H9 (cell line): ENCODE data around the gene HOXD12. TPM values are rescaled to one million over a fixed set of nuclear protein-coding genes. Genes with fewer than 3 reads are reported as not detected.

Experiments used
- DNase-seq: peaks from one replicate; pipeline ENCODE4 v3.0.0-alpha.2; 2017
- H2AFZ ChIP-seq: one replicate; pipeline ENCODE4 v1.6.1; 2013; ENCODE audit warnings: mild to moderate bottlenecking, low read length, control low read depth, moderate library complexity
- H2AK5ac ChIP-seq: 2 replicates; pipeline ENCODE4 v1.6.1; 2013; ENCODE audit warnings: low read length, control low read depth, mixed read lengths; ENCODE audit not compliant: insufficient read length
- H2BK120ac ChIP-seq: one replicate; pipeline ENCODE4 v1.6.1; 2013; ENCODE audit warnings: low read depth, mild to moderate bottlenecking, low read length, control low read depth, inconsistent platforms; ENCODE audit not compliant: poor library complexity, severe bottlenecking
- H2BK12ac ChIP-seq: 2 replicates; pipeline ENCODE4 v1.6.1; 2013; ENCODE audit warnings: low read length, control low read depth, mixed read lengths, low read depth; ENCODE audit not compliant: insufficient read length
- H2BK15ac ChIP-seq: 2 replicates; pipeline ENCODE4 v1.6.1; 2013; ENCODE audit warnings: low read depth, low read length, control low read depth
- H2BK20ac ChIP-seq: one replicate; pipeline ENCODE4 v1.6.1; 2013; ENCODE audit warnings: low read depth, mild to moderate bottlenecking, low read length, control low read depth, inconsistent platforms; ENCODE audit not compliant: poor library complexity, severe bottlenecking
- H2BK5ac ChIP-seq: 2 replicates; pipeline ENCODE4 v1.6.1; 2013; ENCODE audit warnings: low read length, control low read depth, mixed read lengths; ENCODE audit not compliant: insufficient read length
- H3K14ac ChIP-seq: 2 replicates; pipeline ENCODE4 v1.6.1; 2013; ENCODE audit warnings: low read length, control low read depth; ENCODE audit not compliant: insufficient read depth
- H3K18ac ChIP-seq: 2 replicates; pipeline ENCODE4 v1.6.1; 2013; ENCODE audit warnings: low read depth, mild to moderate bottlenecking, mixed read lengths, low read length, control low read depth; ENCODE audit not compliant: insufficient read length
- H3K23ac ChIP-seq: 2 replicates; pipeline ENCODE4 v1.6.1; 2013; ENCODE audit warnings: low read length, control low read depth, mixed read lengths, low read depth; ENCODE audit not compliant: insufficient read length
- H3K23me2 ChIP-seq: 2 replicates; pipeline ENCODE4 v1.6.1; 2013; ENCODE audit warnings: low read depth, mild to moderate bottlenecking, mixed read lengths, low read length, control low read depth; ENCODE audit not compliant: insufficient read length, poor library complexity, severe bottlenecking
- H3K27ac ChIP-seq: 2 replicates; pipeline ENCODE4 v1.5.1; 2013; ENCODE audit warnings: low read length, control low read depth, mixed read lengths, low read depth; ENCODE audit not compliant: insufficient read length
- H3K27me3 ChIP-seq: 2 replicates; pipeline ENCODE4 v1.6.1; 2013; ENCODE audit warnings: low read length, control low read depth, inconsistent platforms; ENCODE audit not compliant: insufficient read depth
- H3K4ac ChIP-seq: 2 replicates; pipeline ENCODE4 v1.6.1; 2013; ENCODE audit warnings: low read depth, mild to moderate bottlenecking, control low read depth, inconsistent platforms, low read length, moderate library complexity
- H3K4me1 ChIP-seq: 2 replicates; pipeline ENCODE4 v1.6.1; 2013; ENCODE audit warnings: low read length, control low read depth, inconsistent platforms; ENCODE audit not compliant: insufficient read depth
- H3K4me2 ChIP-seq: 2 replicates; pipeline ENCODE4 v1.6.1; 2013; ENCODE audit warnings: low read length, control low read depth, mixed read lengths; ENCODE audit not compliant: insufficient read length, insufficient read depth
- H3K56ac ChIP-seq: 2 replicates; pipeline ENCODE4 v1.6.1; 2013; ENCODE audit warnings: low read depth, mild to moderate bottlenecking, mixed read lengths, low read length, control low read depth; ENCODE audit not compliant: insufficient read length
- H3K79me1 ChIP-seq: 2 replicates; pipeline ENCODE4 v1.6.1; 2013; ENCODE audit warnings: low read depth, mild to moderate bottlenecking, moderate library complexity, low read length, control low read depth, inconsistent platforms; ENCODE audit not compliant: insufficient read depth, poor library complexity, severe bottlenecking
- H3K79me2 ChIP-seq: 2 replicates; pipeline ENCODE4 v1.6.1; 2013; ENCODE audit warnings: low read length, control low read depth, inconsistent platforms; ENCODE audit not compliant: insufficient read depth
- H3K9ac ChIP-seq: 2 replicates; pipeline ENCODE4 v1.6.1; 2013; ENCODE audit warnings: low read length, control low read depth, mixed read lengths; ENCODE audit not compliant: insufficient read length; ENCODE audit errors: extremely low read depth
- H3K9me3 ChIP-seq: one replicate; pipeline ENCODE4 v1.6.1; 2013; ENCODE audit warnings: low read depth, low read length, inconsistent platforms; ENCODE audit not compliant: control insufficient read depth
- H3T11ph ChIP-seq: one replicate; pipeline ENCODE4 v1.6.1; 2013; ENCODE audit warnings: mild to moderate bottlenecking, low read length, control low read depth, inconsistent platforms
- H4K20me1 ChIP-seq: one replicate; pipeline ENCODE4 v1.6.1; 2013; ENCODE audit not compliant: control insufficient read depth, insufficient read length, insufficient read depth
- H4K5ac ChIP-seq: 2 replicates; pipeline ENCODE4 v1.6.1; 2013; ENCODE audit warnings: low read depth, mild to moderate bottlenecking, mixed read lengths, low read length, control low read depth; ENCODE audit not compliant: insufficient read length
- H4K8ac ChIP-seq: replicated peaks from 2 replicates; pipeline ENCODE4 v1.6.1; 2013; ENCODE audit warnings: low read length, control low read depth, mixed read lengths, low read depth; ENCODE audit not compliant: insufficient read length
- H4K91ac ChIP-seq: 2 replicates; pipeline ENCODE4 v1.6.1; 2013; ENCODE audit warnings: low read depth, mild to moderate bottlenecking, moderate library complexity, mixed read lengths, low read length, control low read depth; ENCODE audit not compliant: insufficient read length
- H3K27ac Mint-ChIP-seq, 3 experiments: 2 replicates in 2 of 3; 3 replicates in 1 of 3; pipeline ENCODE4 v1.8.0; 2020 to 2021; ENCODE audit warnings: mixed read lengths in 3 of 3, mild to moderate bottlenecking in 1 of 3, moderate library complexity in 1 of 3
- H3K27me3 Mint-ChIP-seq: 2 replicates; pipeline ENCODE4 v1.8.0; 2021; ENCODE audit warnings: low read depth, mild to moderate bottlenecking, moderate library complexity, mixed read lengths
- H3K36me3 Mint-ChIP-seq, 3 experiments: 2 replicates in 2 of 3; 3 replicates in 1 of 3; pipeline ENCODE4 v1.8.0; 2020 to 2021; ENCODE audit warnings: low read depth in 3 of 3, mixed read lengths in 3 of 3; ENCODE audit not compliant: insufficient read depth in 1 of 3
- H3K4me1 Mint-ChIP-seq, 2 experiments: 2 replicates each; pipeline ENCODE4 v1.8.0; 2020; ENCODE audit warnings: mixed read lengths in 2 of 2
- H3K4me3 Mint-ChIP-seq, 2 experiments: 2 replicates in 1 of 2; 3 replicates in 1 of 2; pipeline ENCODE4 v1.8.0; 2020 to 2021; ENCODE audit warnings: mild to moderate bottlenecking in 2 of 2, mixed read lengths in 2 of 2, moderate library complexity in 1 of 2
- H3K9me3 Mint-ChIP-seq, 2 experiments: 2 replicates in 1 of 2; 3 replicates in 1 of 2; pipeline ENCODE4 v1.8.0; 2020; ENCODE audit warnings: mild to moderate bottlenecking in 2 of 2, mixed read lengths in 2 of 2, moderate library complexity in 1 of 2
- CTCF ChIP-seq: fragments of 200-600 bp; sonication (generic); conservative IDR thresholded peaks from 3 replicates; pipeline ENCODE4 v1.8.0; 2021; ENCODE audit warnings: antibody characterized with exemption, mild to moderate bottlenecking
- WGBS: extraction: QIAGEN DNeasy Blood & Tissue Kit; methylation state at CpG from one replicate; pipeline ENCODE4 v1.1.7; 2013; ENCODE audit warnings: missing lambda C conversion rate, low lambda C conversion rate, mixed read lengths; ENCODE audit not compliant: insufficient read length; ENCODE audit errors: extremely low coverage; 5-methylcytosine and 5-hydroxymethylcytosine counted together
- total RNA-seq: library from RNA; stranded (reverse); gene quantifications from 2 replicates; pipeline ENCODE4 v1.2.1, GENCODE V29; 2021

Gene HOXD12
- total RNA-seq, 1 experiment from 2014 or later = not detected

- no peak overlapping the region for H4K91ac ChIP-seq
- no peak overlapping the region for H2BK120ac ChIP-seq
- no peak overlapping the region for H3K23ac ChIP-seq
- Mint-ChIP-seq H3K27me3 (peaks cover 100% of the 10 kb centered on the region), H3K4me3 (peak overlapping the region in 1 of 2 experiments; percentile 68; a peak in 3 of 5 replicates), H3K27ac (no peak overlapping the region), H3K36me3 (no peaks in the 10 kb centered on the region), H3K9me3 (peaks cover 5 to 13% of the 10 kb centered on the region in 2 experiments), H3K4me1 (peaks cover 14 to 39% of the 10 kb centered on the region in 2 experiments)
- H4K5ac ChIP-seq = no peak overlapping the region
- WGBS = no CpG with 5 or more reads among the region's 40 CpGs
- no peak overlapping the region for H3K56ac ChIP-seq
- H2BK12ac ChIP-seq = no peak overlapping the region
- H3K14ac ChIP-seq = no peak overlapping the region
- H4K20me1 ChIP-seq = no peaks in the 10 kb centered on the region
- no peak overlapping the region for H2BK5ac ChIP-seq
- peaks cover 100% of the 10 kb centered on the region for H3K27me3 ChIP-seq
- H3K4me1 ChIP-seq = no peaks in the 10 kb centered on the region
- H2BK20ac ChIP-seq = no peak overlapping the region
- H3K27ac ChIP-seq = no peak overlapping the region
- no peak overlapping the region for H3K18ac ChIP-seq
- no peak for TF ChIP-seq CTCF
- H3K9ac ChIP-seq = no peak overlapping the region
- no peak overlapping the region for H2BK15ac ChIP-seq
- H3T11ph ChIP-seq = no peak overlapping the region
- H3K79me1 ChIP-seq = no peaks in the 10 kb centered on the region
- peak; percentile 63 for DNase-seq
- no peak overlapping the region for H3K4ac ChIP-seq
- H3K23me2 ChIP-seq = no peaks in the 10 kb centered on the region
- H3K4me2 ChIP-seq = no peak overlapping the region
- no peak overlapping the region for H4K8ac ChIP-seq
- H3K79me2 ChIP-seq = no peaks in the 10 kb centered on the region
- H3K9me3 ChIP-seq = no peaks in the 10 kb centered on the region
- no peak overlapping the region for H2AK5ac ChIP-seq
- H2AFZ ChIP-seq = no peak overlapping the region
Observed at GRCh38 chr2:176085120-176085788, 14.3 kb upstream of the HOXD12 start.
